RKO (cell line): Measurements from ENCODE around the gene ZNF189.

Experiments
- DNase-seq: peaks from one replicate; pipeline ENCODE4 v3.0.0-alpha.2; 2016; ENCODE audit warnings: low spot score

Gene ZNF189

DNA sequence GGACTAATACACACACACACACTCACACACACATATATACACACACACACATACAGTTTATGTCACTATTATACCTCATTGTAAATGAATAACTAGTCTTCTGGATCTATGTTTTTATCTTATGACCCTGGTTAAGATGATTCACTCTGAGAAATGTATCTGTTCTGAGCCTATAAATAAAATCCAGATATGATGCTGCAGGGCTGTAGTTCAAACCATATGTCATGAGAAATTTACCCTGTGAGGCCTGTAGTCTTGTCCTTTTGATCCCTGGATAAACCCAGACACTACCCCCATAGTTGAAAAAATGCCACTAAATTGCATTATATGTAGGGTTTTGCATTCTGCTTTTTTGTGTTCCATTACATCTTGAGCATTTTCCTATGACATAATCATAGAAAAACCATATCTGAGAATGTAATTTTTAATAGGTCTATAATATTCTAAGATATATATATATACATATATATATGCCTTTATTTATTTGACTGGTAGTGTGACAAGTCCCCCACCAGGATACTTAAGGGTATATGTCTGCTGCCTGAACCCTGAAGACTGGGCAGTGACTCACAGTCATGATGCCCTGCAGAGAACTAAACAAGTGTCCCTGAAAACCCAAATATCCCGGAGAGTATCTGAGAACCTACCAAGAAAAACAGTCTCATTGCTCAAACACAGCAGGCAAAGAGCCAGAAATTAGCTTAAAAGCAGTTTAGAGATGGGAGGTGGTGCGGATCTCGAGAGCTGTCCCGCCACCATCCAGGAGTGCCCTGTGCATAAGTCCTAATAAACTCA lies 55.3 kb downstream of the ZNF189 start:
- DNase-seq, result no peak

GRCh38 chr9:101455656-101456240 lies 57.1 kb downstream of the ZNF189 start:
- DNase-seq, result no peak

- no peak for DNase-seq
Observed at GRCh38 chr9:101457003-101457402, 58.4 kb downstream of the ZNF189 start.

DNA sequence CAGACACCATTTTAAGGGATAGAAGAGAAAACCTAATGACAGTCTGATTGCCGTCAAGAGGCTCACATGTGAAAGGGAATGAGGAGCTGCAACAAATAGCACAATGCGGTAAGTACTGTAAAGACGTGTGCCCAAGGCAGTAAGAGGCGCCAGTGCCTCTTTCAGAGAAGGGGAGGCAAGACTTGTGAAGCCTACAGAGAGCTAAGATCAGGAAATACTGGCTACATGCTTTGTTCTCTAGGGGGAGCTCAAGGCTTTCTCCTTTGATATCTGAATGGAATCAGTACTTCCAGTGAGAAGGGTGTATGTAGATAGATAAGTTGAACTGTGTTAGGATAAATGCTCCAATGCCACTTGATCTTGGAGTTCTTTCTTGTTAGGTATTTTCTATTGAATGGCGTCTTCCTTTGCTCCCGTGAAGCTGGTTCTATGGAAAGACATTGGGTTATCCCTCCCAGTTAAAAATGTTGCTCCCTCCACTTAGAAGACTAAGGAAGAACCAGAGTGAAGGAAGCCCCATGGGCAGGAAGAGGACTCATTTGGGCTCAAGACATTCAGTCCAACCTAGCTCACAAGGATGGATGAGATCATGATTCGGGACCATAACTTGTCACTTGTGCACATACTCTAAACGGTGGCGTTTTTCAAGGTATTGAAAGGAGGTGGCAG lies 60.4 kb downstream of the ZNF189 start:
- peak; percentile 94 for DNase-seq
